ENCODE data around the gene LAGE3.
"Not testable (repeated sequence)": the region's sequence is repeated elsewhere in the genome, so short reads cannot be mapped to it uniquely, and the experiment has no call there.

Gene LAGE3

GRCh38 chrX:154507673-154508383, 28.7 kb upstream of the LAGE3 start:
- peaks cover 36% of the 10 kb centered on the region for H3K4me1 Mint-ChIP-seq
- no peak overlapping the region for H3K4me3 Mint-ChIP-seq
- DNase-seq (no peak), ATAC-seq (no peak)
- no peaks in the 10 kb centered on the region for H3K9me3 Mint-ChIP-seq
- no peaks in the 10 kb centered on the region for H3K27me3 Mint-ChIP-seq
- peak overlapping the region in 1 of 2 donors; percentile 48 for H3K27ac Mint-ChIP-seq

- Mint-ChIP-seq H3K27ac (no peak overlapping the region), H3K4me3 (no peak overlapping the region), H3K27me3 (no peaks in the 10 kb centered on the region), H3K9me3 (no peaks in the 10 kb centered on the region), H3K4me1 (peaks cover 26% of the 10 kb centered on the region)
- ATAC-seq (no peak), DNase-seq (no peak)
Measured at GRCh38 chrX:154506483-154507332, 27.6 kb upstream of the LAGE3 start.

GRCh38 chrX:154505734-154506133, 26.7 kb upstream of the LAGE3 start:
- no peak overlapping the region for H3K27ac Mint-ChIP-seq
- ATAC-seq (no peak), DNase-seq (no peak)
- no peaks in the 10 kb centered on the region for H3K9me3 Mint-ChIP-seq
- H3K4me1 Mint-ChIP-seq = peaks cover 16% of the 10 kb centered on the region
- no peak overlapping the region for H3K4me3 Mint-ChIP-seq
- no peaks in the 10 kb centered on the region for H3K27me3 Mint-ChIP-seq

DNA sequence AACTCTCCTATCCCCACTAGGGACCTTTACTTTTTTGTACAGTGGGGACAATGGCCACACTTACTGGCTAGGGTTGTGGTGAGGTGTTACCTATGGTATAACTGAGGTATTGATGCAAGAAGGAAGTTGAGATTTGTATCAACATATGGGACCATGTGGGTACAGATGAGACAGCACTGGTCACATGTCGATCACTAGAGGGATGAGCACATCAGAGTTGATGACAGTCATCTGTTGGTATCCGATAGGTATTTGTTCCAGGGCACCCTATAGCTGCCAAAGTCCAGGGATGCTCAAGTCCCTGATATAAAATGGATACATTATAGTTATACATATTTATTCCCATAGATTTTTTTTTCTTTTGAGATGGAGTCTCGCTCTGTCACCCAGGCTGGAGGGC, 23.9 kb upstream of the LAGE3 start:
- Mint-ChIP-seq H3K27ac (no peak overlapping the region), H3K9me3 (no peaks in the 10 kb centered on the region), H3K27me3 (no peaks in the 10 kb centered on the region), H3K4me1 (no peaks in the 10 kb centered on the region), H3K4me3 (no peak overlapping the region)
- no peak for DNase-seq
- ATAC-seq = peak; percentile 35

GRCh38 chrX:154502098-154502497, 23.0 kb upstream of the LAGE3 start:
- Mint-ChIP-seq H3K4me1 (no peaks in the 10 kb centered on the region), H3K27me3 (no peaks in the 10 kb centered on the region), H3K9me3 (no peaks in the 10 kb centered on the region), H3K27ac (no peak overlapping the region), H3K4me3 (no peak overlapping the region)
- DNase-seq = no peak
- ATAC-seq = no peak

DNA sequence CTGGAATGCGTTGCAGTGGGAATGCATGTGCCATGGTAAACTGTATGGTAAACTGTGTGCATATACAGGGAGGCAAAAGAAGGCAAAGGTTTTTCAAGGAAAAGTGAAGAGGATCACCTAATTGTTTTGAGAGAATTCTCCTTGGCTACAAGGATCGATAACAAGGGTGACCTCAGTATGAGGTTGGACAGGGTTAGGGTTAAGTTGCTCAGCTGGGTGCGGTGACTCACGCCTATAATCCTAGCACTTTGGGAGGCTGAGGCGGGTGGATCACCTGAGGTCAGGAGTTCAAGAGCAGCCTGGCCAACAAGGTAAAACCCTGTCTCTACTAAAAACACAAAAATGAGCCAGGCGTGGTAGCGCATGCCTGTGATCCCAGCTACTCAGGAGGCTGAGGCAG, 22.3 kb upstream of the LAGE3 start:
- H3K4me1 Mint-ChIP-seq, H3K27me3 Mint-ChIP-seq, H3K9me3 Mint-ChIP-seq, ATAC-seq, H3K4me3 Mint-ChIP-seq, H3K27ac Mint-ChIP-seq, DNase-seq: not testable (repeated sequence)

GRCh38 chrX:154496591-154497137, 17.6 kb upstream of the LAGE3 start:
- DNase-seq, H3K27ac Mint-ChIP-seq, H3K4me3 Mint-ChIP-seq, H3K27me3 Mint-ChIP-seq, H3K4me1 Mint-ChIP-seq, H3K9me3 Mint-ChIP-seq, ATAC-seq: not testable (repeated sequence)

GRCh38 chrX:154495472-154495922, 16.4 kb upstream of the LAGE3 start:
- ATAC-seq = no peak
- H3K4me1 Mint-ChIP-seq = peaks cover 5% of the 10 kb centered on the region
- no peak overlapping the region for H3K27ac Mint-ChIP-seq
- DNase-seq = no peak
- no peaks in the 10 kb centered on the region for H3K27me3 Mint-ChIP-seq
- no peak overlapping the region for H3K4me3 Mint-ChIP-seq
- no peaks in the 10 kb centered on the region for H3K9me3 Mint-ChIP-seq

DNA sequence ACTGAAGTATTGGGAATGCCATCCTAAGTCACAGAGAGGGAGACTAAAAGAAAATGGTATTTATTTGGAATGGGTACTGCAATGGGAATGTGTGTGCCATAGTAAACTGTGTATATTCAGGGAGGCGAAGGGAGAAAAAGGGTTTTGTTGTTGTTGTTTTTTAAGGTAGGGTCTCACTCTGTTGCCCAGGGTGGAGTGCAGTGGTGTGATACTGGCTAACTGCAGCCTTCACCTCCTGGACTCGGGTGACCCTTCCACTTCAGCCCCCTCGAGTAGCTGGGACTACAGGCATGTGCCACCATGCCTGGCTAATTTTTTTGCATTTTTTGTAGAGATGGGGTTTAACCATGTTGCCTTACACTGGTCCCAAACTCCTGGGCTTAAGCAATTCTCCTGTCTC, 15.6 kb upstream of the LAGE3 start:
- ATAC-seq (no peak), DNase-seq (no peak)
- H3K27ac Mint-ChIP-seq = peak overlapping the region in 1 of 2 donors; percentile 33
- H3K4me3 Mint-ChIP-seq = no peak overlapping the region
- no peaks in the 10 kb centered on the region for H3K9me3 Mint-ChIP-seq
- no peaks in the 10 kb centered on the region for H3K27me3 Mint-ChIP-seq
- H3K4me1 Mint-ChIP-seq = peaks cover 7% of the 10 kb centered on the region

DNA sequence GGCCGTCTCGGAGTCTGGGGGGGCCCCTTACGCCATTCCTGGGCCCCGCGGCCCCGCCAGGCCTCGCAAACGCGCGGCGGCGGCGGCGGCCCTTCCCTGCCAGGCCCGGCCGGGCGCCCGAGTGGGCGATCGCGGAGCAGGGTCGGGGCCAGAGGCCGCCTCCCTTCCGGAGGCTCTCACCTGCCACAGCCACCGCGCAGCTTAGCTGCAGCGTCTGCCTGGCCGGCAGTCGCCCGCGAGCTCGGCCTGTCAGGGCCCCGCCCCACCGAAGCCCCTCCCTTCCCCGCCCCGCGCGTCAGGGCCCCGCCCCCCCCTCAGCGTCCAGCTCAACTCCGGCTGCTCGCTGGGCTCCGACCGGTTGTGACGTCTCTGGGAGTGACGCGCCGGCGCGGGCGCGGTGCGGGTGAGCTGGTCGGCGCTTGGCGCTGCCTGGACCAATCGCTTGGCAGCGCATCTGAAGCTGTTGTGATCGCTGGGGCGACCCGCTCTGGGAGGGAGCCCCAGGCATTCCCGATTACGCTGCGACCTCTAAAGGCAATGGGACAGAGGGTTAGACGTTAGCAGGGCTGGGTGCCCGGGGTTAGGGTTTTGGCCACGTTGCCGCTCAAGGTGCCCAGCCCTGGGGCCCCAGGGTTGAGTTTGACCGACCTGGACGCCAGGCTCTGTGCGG, 11.5 kb upstream of the LAGE3 start, which contains the start of gene SLC10A3:
Gene SLC10A3 (minus strand): TSS at position 216 of the 670 bp plus-strand sequence. CDS start 1,689 bp downstream, outside the sequence.
- DNase-seq (peak; percentile 84 to 92), ATAC-seq (peak; percentile 91)
- Mint-ChIP-seq H3K27me3 (no peaks in the 10 kb centered on the region), H3K27ac (peak within 1 kb of the TSS; percentile 92 to 94), H3K9me3 (no peaks in the 10 kb centered on the region), H3K4me3 (peak within 1 kb of the TSS; percentile 92 to 95), H3K4me1 (peaks cover 35% of the 10 kb centered on the region)

DNA sequence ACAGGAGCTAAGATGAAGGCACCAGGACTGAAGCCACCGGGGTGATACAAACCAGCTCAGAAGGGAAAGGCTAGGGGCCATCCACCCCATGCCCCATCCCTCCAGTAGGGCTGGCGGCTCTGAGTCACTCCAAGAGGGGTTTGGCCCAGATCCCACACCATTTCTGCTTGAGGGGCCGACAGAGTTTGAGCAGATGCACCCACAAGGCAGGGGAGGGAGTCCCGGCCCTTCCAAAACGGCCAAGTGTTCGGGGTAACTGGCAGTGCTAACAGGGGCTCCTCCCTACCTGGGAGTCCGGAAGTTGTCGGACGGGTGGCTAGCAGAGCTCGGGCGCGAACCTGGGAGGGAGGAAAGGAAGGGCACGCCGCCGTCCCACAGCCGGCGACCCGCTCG, 10.9 kb upstream of the LAGE3 start:
- no peaks in the 10 kb centered on the region for H3K27me3 Mint-ChIP-seq
- peak overlapping the region; percentile 91 to 95 for H3K4me3 Mint-ChIP-seq
- DNase-seq = peak in 1 of 2 donors; percentile 60
- H3K4me1 Mint-ChIP-seq = peaks cover 39% of the 10 kb centered on the region
- peak; percentile 45 for ATAC-seq
- peak overlapping the region; percentile 48 to 92 for H3K27ac Mint-ChIP-seq
- H3K9me3 Mint-ChIP-seq = no peaks in the 10 kb centered on the region

DNA sequence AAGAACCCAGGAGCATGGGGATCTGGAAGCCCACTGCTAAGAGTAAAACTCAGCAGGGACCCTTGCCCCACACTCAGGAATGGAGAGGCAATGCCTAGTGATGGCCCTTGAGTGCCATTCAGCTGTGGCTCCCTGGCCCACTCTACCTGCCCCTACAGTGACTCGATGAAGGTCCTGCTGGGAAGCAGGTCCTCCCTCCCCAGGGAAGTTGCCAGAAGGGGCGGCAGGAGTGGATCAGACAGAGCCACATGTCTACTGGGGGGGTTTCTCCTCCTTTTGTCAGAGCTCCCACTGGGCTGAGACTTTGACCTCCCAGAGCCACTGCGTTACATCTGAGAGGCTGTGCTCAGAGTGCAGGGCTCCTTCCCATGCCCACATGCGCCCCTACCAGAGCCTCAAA, 10.1 kb upstream of the LAGE3 start:
- no peaks in the 10 kb centered on the region for H3K9me3 Mint-ChIP-seq
- peak overlapping the region in 1 of 2 donors; percentile 42 for H3K27ac Mint-ChIP-seq
- H3K4me3 Mint-ChIP-seq = peak overlapping the region; percentile 91 to 95
- no peak for ATAC-seq
- H3K4me1 Mint-ChIP-seq = peaks cover 47% of the 10 kb centered on the region
- H3K27me3 Mint-ChIP-seq = no peaks in the 10 kb centered on the region
- DNase-seq = no peak

DNA sequence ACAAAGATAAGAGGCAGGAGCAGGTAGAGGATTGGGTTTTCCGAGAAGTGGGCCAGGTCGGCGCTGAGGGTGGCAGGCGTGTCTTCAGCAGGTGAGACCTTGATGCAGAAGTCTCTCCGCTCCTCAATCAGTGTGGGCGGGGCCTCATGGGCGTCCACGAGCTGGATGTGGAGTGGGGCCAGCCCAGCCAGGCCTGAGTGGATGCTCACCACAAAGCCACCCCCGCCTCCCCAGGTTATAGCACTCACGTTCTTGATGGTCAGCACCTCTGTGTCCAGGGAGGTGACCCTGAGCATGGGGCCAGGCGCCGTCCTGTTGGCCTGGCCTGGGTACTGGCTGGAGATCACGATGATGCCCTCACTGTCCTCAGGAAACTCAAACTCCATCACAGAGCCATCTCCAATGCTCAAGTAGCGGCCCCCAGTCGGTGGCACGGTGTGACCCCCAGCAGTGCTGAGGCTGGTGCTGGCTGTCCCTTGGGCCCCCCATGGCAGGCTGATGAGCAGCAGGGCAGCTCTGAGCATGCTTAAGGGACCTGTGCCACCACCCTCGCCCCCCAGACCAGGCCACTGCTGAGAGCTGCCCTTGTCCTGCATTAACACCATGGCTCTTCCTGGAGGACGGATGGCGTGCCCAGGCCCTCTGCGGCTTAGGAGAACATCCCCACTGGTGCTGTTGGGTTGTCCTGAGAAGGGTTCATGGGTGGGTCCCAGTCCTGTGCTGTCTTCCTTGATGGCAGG, 9.4 kb upstream of the LAGE3 start:
- Mint-ChIP-seq H3K27me3 (no peaks in the 10 kb centered on the region), H3K27ac (peak overlapping the region in 1 of 2 donors; percentile 78), H3K4me3 (peak overlapping the region; percentile 44 to 95), H3K4me1 (peaks cover 54% of the 10 kb centered on the region), H3K9me3 (no peaks in the 10 kb centered on the region)
- DNase-seq (no peak), ATAC-seq (no peak)

DNA sequence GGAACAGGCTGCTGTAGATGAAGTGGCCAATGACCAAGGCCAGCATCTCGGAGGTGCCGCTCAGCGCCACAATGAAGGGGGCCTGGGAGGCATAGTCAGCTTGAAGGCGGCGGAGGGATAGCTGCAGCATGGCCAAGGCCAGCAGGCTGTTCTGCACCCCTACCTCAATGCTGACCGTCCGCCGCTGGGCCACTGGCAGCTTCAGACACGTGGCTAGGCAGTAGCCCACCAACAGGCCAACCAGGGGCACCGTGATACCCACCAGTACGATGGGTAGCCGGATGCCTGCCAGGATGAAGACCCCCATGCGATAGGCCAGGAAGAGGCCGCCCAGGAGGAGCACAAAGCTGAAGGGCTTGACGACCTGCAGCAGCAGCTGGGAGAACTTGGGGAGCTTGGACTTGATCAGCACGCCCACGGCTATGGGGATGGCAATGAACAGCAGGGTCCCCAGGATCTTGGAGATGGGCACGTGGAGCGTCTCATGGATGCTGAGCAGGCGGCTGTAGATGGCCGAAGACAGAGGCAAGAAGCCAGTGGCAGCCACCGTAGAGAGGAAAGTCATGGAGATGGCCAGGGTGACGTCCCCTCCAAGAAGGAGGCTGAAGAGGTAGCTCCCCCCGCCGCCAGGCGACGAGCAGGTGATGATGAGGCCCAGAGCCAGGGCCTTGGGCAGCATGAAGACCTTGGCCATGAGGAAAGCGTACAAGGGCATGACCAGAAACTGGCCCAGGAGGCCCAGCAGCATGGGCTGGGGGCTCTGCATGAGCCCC, 8.6 kb upstream of the LAGE3 start:
- Mint-ChIP-seq H3K9me3 (no peaks in the 10 kb centered on the region), H3K27ac (peak overlapping the region in 1 of 2 donors; percentile 78), H3K4me3 (peak overlapping the region; percentile 44 to 46), H3K4me1 (peaks cover 62% of the 10 kb centered on the region), H3K27me3 (no peaks in the 10 kb centered on the region)
- ATAC-seq = no peak
- no peak for DNase-seq

Measured in stimulated activated naive CD8-positive, alpha-beta T cell treated with anti-CD3 and anti-CD28 coated beads, Interleukin-15, amount 100 ng/mL, for 72 hours (primary cell).